HL-60/S4 treated with retinoic acid at 250 ng/mL for 4 days and 3 days (cell line): Measurements from ENCODE around the gene PRKAR1B.

Experiments
- in situ Hi-C: fragments of 300-500 bp; cut with MboI; formaldehyde crosslinking; loops from 2 replicates; pipeline ENCODE4 v1.7.0; 2022; ENCODE audit warnings: low sequenced_read_pairs

The PRKAR1B gene

GRCh38 chr7:741850-742249, 14.8 kb upstream of the PRKAR1B start:
- in situ Hi-C loops: no loop called here

DNA sequence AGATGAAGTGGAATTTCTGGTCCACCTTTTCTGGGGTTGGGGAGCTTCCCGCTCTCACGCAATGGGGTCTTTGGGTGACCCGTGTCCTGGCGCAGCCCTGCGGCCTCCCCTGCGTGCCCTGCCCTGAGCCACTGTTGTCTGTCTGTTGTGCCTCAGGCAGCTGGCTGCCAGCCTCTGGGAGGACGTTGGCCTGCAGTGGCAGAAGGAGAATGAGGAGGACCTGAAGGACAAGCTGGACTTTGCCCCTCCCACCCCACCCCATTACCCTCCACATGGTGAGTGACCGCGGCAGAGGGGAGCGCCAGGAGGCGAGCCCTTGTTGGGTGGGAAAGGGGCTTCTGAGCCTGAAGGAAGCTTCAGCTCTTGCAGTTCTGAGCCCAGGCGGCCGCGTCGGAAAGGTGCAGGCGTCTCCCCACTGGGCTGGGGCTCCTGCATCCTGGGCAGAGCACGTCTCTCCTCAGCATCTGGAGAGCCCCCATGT, 14.2 kb upstream of the PRKAR1B start:
- in situ Hi-C loops: no loop called here

DNA sequence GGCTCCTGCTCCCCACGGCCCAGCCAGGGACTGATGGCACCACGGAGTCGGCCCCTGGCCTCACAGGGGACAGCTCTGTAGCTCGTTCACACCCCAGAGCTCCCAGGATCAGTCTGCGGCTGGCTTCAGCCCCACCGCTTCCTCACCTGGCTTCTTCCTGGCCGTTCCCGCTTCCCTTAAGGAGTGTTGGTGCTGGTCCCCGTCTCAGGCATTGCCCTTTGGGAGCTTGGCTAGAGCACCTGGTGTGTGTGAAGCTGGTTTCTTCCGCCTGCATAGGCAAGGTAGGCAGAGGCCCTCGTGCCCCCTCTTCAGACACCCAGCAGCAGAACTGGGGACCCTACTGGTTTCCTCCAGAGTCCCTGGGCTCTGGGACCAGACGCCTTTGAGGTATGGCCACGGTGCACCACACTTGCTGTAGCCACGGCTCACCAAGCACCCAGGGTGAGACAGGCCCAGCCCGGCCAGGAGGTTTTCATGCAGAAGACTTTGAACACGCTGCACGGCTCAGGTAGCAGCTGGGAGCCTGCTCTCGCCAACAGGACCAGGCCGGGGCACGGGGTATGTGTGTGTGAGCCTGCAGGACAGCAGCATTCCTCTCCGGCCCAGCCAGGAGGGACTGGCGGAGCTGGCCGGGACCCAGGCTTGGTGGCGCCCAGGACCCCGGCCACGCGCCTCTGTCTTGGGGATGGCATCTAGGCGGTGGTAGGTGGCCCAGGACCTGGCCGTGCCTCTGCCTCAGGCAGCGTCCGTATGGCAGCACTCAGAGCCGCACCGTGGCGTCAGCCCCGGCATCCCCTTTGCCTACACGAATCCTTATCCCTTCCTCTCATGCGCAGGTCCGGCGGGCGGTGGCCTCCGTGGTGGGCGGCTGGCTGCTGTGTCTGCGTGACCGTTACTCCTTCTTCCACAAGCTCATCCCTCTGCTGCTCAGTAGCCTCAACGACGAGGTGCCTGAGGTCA, 13.2 kb upstream of the PRKAR1B start:
- in situ Hi-C loops: no loop called here

DNA sequence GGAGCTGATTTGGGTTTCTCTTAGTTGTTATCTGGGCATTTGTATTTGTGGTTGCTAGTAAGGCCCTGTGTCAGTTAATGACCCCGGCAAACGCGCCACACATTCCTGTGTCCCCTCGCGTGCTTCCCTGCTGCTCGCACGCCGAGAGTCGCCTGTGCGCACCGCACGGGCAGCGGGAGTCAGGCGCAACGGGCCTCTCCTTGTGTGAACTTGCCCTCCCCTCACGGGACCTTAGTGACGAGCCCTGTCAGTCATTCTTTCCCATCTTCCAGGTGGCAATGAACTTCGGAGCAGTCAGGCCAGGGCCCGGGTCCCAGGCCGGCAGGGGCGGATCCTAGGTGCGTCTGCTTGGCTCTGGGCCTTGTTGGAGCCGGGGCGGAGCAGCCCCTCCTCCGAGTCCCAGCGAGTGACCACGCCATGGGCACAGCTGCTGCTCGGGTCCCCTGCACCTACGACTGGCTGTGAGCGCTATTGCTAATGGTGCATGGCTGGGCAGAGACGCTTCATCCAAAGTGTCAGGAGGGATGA, 12.4 kb upstream of the PRKAR1B start:
- in situ Hi-C loops: no loop called here

DNA sequence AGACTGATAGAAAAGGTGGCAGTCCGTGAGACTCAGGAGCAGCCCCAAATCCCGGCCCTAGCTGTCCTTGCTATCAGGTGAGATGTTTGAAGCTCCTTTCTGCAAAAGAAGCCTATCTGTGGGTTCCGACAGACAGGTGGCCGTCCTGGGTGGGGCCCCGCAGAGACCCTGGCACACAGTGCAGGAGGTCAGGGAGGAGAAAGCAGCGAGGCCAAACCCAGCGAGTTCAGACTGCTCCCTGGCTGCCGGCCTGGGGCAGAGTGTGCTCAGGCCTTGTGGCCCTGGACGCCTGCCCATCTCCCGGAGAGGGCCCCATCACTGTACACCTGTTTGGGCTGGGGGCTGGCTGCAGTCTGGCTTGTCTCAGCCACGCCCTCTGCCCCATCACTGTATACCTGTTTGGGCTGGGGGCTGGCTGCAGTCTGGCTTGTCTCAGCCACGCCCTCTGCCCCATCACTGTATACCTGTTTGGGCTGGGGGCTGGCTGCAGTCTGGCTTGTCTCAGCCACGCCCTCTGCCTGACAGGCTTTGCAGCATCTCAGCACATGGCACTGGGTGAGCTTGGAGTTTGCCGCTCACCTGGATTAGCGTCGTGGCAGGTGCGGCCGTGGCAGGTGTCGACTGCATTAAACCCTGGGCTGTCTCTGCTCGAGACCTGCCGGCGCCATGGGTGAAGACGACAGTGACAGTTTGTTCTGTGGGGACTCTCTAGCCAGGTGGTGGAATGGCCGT, 11.8 kb upstream of the PRKAR1B start:
- in situ Hi-C loops: no loop called here

- in situ Hi-C loops: no loop called here
Measured at GRCh38 chr7:738241-738640, 11.2 kb upstream of the PRKAR1B start.

GRCh38 chr7:734808-735207, 7.7 kb upstream of the PRKAR1B start:
- in situ Hi-C loops: no loop called here

DNA sequence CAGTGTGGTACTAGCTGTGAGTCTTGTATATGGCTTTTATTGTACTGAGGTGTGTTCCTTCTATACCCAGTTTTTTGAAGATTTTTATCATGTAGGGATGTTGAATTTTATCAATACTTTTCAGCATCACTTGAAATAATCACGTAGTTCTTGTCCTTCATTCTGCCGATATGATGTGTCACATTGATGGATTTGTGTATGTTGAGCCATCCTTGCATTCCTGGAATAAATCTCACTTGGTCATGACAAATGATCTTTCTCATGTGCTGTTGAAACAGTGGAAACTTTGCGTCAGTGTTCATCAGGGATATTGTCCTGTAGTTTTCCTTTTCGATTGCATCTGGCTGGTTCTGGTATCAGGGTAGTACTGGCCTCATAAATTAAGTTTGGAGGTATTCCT, 7.1 kb upstream of the PRKAR1B start:
- in situ Hi-C loops: no loop called here

- in situ Hi-C loops: no loop called here
Measured at GRCh38 chr7:732556-732955, 5.5 kb upstream of the PRKAR1B start.

DNA sequence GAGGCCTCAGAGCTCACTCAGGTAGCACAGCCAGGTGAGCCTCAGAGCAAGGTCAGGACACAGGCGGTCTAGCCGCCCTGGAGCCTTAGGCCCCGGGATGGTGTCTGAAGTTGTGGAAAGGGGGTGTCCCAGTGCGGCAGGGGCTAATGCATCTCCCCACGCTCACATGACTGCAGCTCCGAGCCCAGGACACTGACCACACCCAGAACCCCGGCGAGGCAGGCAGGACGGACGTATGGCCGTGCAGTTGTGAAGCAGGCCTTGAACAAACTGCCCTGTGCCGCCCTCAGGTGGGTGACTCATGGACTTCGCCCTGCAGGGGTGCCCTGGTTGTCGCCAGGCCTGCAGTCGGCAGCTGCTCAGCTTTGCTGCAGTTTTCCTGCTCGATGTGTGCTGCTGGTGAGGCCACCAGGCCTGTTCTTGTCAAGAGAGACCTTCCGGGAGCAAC, 5.0 kb upstream of the PRKAR1B start:
- in situ Hi-C loops: no loop called here

GRCh38 chr7:731440-732085, 4.5 kb upstream of the PRKAR1B start:
- in situ Hi-C loops: no loop called here

- in situ Hi-C loops: no loop called here
Measured at GRCh38 chr7:730501-731439, 3.7 kb upstream of the PRKAR1B start.

- in situ Hi-C loops: no loop called here
Measured at GRCh38 chr7:729140-730000, 2.3 kb upstream of the PRKAR1B start.

DNA sequence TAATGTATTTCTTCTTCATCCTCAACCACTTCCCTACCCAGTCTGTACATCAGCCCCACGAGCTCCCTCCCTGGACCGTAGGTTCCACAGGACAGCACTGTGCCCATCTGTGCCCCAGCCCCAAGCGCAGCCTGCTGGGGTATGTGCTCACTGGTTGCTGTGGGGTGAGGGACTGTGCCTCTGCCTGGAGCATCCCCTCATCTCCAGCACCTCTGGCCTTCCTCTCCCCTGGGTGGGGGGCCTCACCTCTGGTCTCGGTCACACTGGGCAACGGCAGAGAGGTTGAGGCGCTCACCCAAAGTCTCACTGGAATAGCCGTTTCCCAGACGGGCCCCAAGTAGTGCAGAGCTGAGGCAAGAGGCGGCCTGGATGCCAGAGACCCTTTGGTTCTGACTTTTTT, 1.5 kb upstream of the PRKAR1B start:
- in situ Hi-C loops: no loop called here

GRCh38 chr7:727806-728460, 852 bp upstream of the PRKAR1B start:
- in situ Hi-C loops: no loop called here

DNA sequence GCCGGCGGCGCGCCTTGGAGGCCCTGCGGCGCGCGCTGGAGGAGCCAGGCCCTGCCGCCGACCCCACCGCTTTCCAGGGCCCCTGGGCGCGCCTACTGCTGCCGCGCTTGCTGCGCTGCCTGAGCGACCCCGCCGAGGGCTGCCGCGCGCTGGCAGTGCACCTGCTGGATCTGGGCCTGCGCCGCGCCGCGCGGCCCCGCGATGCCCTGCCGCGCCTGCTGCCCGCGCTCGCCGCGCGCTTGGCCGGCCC, 302 bp downstream of the PRKAR1B start:
- in situ Hi-C loops: no loop called here

DNA sequence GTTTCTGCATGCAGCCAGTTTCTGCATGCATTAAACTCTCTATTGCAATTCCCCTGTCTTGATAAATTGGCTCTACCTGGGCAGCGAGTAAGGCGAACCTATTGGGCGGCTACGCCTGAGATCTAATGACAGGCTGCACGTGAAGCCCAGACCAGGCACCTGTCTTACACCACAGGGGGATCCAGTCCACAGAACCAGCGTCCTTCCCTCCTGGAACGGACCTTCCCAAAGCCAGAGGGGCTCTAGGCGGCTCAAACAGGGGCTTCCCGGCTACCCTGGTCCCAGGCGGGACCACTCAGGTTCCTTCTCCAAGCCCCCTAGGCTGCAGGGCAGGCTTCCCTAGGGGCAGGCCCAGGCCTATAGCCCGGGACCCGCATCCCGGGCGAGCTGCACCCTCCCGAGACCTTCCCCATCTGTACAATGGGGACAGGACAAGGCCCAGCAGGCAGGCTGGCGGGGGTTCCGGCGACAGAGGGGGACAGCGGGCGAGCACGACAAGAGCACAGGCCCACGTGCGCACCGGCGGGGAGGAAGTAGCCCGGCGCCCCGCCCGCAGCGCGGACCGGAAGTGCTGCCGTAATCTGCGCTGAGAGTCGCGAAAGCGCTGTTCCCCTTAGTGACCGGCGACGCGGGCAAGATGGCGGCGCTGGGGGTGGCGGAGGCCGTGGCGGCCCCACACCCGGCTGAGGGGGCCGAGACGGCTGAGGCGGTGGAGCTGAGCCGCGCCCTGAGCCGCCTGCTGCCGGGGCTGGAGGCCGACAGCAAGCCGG, 812 bp downstream of the PRKAR1B start, which contains the start of gene DNAAF5:
Gene DNAAF5, plus strand, starts transcription at position 616 of the 770 bp plus-strand sequence. Its CDS starts 22 bp downstream, at position 638.
- in situ Hi-C loops: no loop called here
